Suprapubic skin (tissue), 4 donors: Measurements from ENCODE around the gene COPS3.

Experiments used
- EP300 ChIP-seq: sonication (generic); formaldehyde crosslinking; IDR thresholded peaks from one replicate; pipeline ENCODE4 v1.6.1; 2017; ENCODE audit warnings: antibody characterized with exemption
- POLR2A ChIP-seq, 2 donors: fragments of 450-650 bp; IDR thresholded peaks; one replicate each; pipeline ENCODE4 v1.6.1; 2017; ENCODE audit warnings: antibody characterized with exemption in 2 of 2, mild to moderate bottlenecking in 2 of 2, moderate library complexity in 2 of 2
- POLR2AphosphoS5 ChIP-seq, 3 donors: sonication (generic); formaldehyde crosslinking; IDR thresholded peaks; one replicate each; pipeline ENCODE4 v1.6.1; 2017; ENCODE audit warnings: antibody characterized with exemption in 3 of 3
- TF ChIP-seq, protein P1 (sequence below), 2 donors: fragments of 200-600 bp in 1 of 2; fragments of 450-650 bp in 1 of 2; sonication (generic) in 1 of 2; IDR thresholded peaks; one replicate each; pipeline ENCODE4 v1.5.1; 2016 to 2019; ENCODE audit warnings: antibody characterized with exemption in 2 of 2, mild to moderate bottlenecking in 1 of 2, moderate library complexity in 1 of 2

DNA sequence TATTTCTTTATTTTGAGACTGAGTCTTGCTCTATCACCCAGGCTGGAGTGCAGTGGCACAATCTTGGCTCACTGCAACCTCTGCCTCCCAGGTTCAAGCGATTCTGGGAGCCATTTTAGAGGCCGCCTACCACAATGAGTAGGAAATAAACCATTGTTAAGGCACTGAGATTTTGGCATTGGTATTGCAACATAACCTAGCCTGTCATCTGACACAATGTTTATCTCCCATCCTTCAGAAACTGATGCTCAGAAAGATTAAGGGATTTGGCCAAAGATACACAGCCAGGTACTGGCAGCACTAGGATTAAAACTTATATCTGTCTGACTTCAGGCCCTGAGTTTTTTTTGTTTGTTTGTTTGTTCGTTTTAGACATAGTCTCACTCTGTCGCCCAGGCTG is 8.0 kb upstream of the COPS3 start:
- TF ChIP-seq POLR2A (IDR thresholded peaks at IDR 0.05): no peak
- no peak for TF ChIP-seq POLR2AphosphoS5 (IDR thresholded peaks at IDR 0.05)
- TF ChIP-seq, protein P1, sequence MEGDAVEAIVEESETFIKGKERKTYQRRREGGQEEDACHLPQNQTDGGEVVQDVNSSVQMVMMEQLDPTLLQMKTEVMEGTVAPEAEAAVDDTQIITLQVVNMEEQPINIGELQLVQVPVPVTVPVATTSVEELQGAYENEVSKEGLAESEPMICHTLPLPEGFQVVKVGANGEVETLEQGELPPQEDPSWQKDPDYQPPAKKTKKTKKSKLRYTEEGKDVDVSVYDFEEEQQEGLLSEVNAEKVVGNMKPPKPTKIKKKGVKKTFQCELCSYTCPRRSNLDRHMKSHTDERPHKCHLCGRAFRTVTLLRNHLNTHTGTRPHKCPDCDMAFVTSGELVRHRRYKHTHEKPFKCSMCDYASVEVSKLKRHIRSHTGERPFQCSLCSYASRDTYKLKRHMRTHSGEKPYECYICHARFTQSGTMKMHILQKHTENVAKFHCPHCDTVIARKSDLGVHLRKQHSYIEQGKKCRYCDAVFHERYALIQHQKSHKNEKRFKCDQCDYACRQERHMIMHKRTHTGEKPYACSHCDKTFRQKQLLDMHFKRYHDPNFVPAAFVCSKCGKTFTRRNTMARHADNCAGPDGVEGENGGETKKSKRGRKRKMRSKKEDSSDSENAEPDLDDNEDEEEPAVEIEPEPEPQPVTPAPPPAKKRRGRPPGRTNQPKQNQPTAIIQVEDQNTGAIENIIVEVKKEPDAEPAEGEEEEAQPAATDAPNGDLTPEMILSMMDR (IDR thresholded peaks at IDR 0.05): no peak
- TF ChIP-seq EP300: no peak
